Heart left ventricle (tissue), 16 donors: ENCODE measurements around the gene GREM2. TPM values are rescaled to one million over a fixed set of nuclear protein-coding genes. Genes with fewer than 3 reads are reported as not detected.

Experiments used
- ATAC-seq, 4 donors: fragments of 200-7000 bp; cut with Tn5 transposase; one replicate each; pipeline ENCODE4 v1.9.1; 2020 to 2022; ENCODE audit warnings: moderate library complexity in 4 of 4, mild to moderate bottlenecking in 3 of 4, moderate number of reproducible peaks in 1 of 4
- DNase-seq, 5 donors: peaks; one replicate each; pipeline ENCODE4 v3.0.0-alpha.2; 2020
- H3K27ac ChIP-seq, 12 donors: fragments of 200-600 bp; sonication (generic) in 4 of 12; one replicate each; pipeline versions ENCODE4 v1.5.0 to v1.8.0; 2016 to 2022; ENCODE audit warnings: mild to moderate bottlenecking in 2 of 12
- H3K27me3 ChIP-seq, 9 donors: fragments of 200-600 bp; sonication (generic) in 2 of 9; one replicate each; pipeline versions ENCODE4 v1.5.1 to v1.8.0; 2016 to 2022; ENCODE audit warnings: mild to moderate bottlenecking in 3 of 9
- H3K36me3 ChIP-seq, 9 donors: fragments of 200-600 bp; sonication (generic) in 2 of 9; one replicate each; pipeline versions ENCODE4 v1.5.0 to v1.8.0; 2018 to 2022; ENCODE audit warnings: mild to moderate bottlenecking in 2 of 9
- H3K4me1 ChIP-seq, 12 donors: fragments of 200-600 bp; sonication (generic) in 4 of 12; one replicate each; pipeline versions ENCODE4 v1.5.0 to v1.8.0; 2016 to 2022; ENCODE audit warnings: mild to moderate bottlenecking in 3 of 12
- H3K4me3 ChIP-seq, 12 donors: fragments of 200-600 bp; sonication (generic) in 4 of 12; one replicate each; pipeline versions ENCODE4 v1.5.0 to v1.8.0; 2017 to 2022; ENCODE audit warnings: mild to moderate bottlenecking in 9 of 12, moderate library complexity in 4 of 12
- H3K9me3 ChIP-seq, 12 donors: fragments of 200-600 bp; sonication (generic) in 4 of 12; one replicate each; pipeline versions ENCODE4 v1.5.0 to v1.8.0; 2016 to 2022; ENCODE audit warnings: mild to moderate bottlenecking in 1 of 12
- CTCF ChIP-seq, 12 donors: fragments of 200-600 bp; sonication (generic) in 4 of 12; IDR thresholded peaks; one replicate each; pipeline versions ENCODE4 v1.5.0 to v1.8.0; 2018 to 2022; ENCODE audit warnings: antibody characterized with exemption in 12 of 12, mild to moderate bottlenecking in 5 of 12
- POLR2A ChIP-seq, 2 donors: fragments of 450-650 bp; IDR thresholded peaks; one replicate each; pipeline ENCODE4 v1.6.1; 2017; ENCODE audit warnings: antibody characterized with exemption in 2 of 2, mild to moderate bottlenecking in 2 of 2, moderate library complexity in 2 of 2
- WGBS, 4 donors: extraction: QIAGEN DNeasy Blood & Tissue Kit in 2 of 4; methylation state at CpG; one replicate each; pipeline versions ENCODE4 v1.1.5 to v1.1.7; 2013 to 2018; 5-methylcytosine and 5-hydroxymethylcytosine counted together
- intact Hi-C, 10 donors: fragments of 100-400 bp; cut with DNase I; formaldehyde crosslinking; loops; one replicate each; pipeline versions ENCODE4 v1.11.1 to v1.14.2; 2022
- polyA plus RNA-seq, 2 donors: library from polyadenylated mRNA; stranded (reverse); fragments of 200-250 nt; gene quantifications; one replicate each; pipeline ENCODE4 v1.2.3, GENCODE V29; 2013
- total RNA-seq, 9 donors: library from RNA; depleted of rRNA in 2 of 9; stranded (reverse); fragments of >200 nt in 2 of 9; fragmentation: NEBNext Ultra II Directional in 3 of 9; extraction: Animal tissue kit (Norgen Biotek cat#: 25700) in 3 of 9; gene quantifications; one replicate each; pipeline versions ENCODE4 v1.1.0 to v1.2.4, GENCODE V29; 2016 to 2023
- donor health status: ischemic (EF 13 %, LVEDD 7.1; RV severe dilation, severe dysfunction).
- donor health status: healthy with polysubstance abuse.
- donor health status: DM: no; HTN: yes; CAD: no.
- donor health status: DM: no; HTN: no; CAD: no.
- donor health status: ischemic (EF 25% LVEDD 6.9; RV normal size, moderate dysfunction).
- donor health status: ischemic (EF 25% LVEDD 5.7; RV mildly dilated, moderate dysfunction).
- donor health status: healthy.
- donor health status: DM: yes; HTN: yes; CAD: no.
- donor health status: ischemic (EF 35%, LVEDD 5.7; RV mildly dilated, moderate dysfunction).
- donor health status: nonischemic (EF 11% LVEDD 7.7; RV severe dilation, severe dysfunction).
- donor health status: DM: yes; HTN: yes; CAD: no.
- donor health status: PGD.
- donor health status: ischemic (EF 29% LVEDD 5.4; RV normal size, mild dysfunction).
- donor health status: nonischemic (EF 23%, LVEDD 6.1; RV moderate dilation, normal function).

GREM2 gene
- total and polyA plus RNA-seq, 11 donors, result 0.66 TPM; not detected in 10

- TF ChIP-seq POLR2A (IDR thresholded peaks at IDR 0.05) (no peak), CTCF (IDR thresholded peaks at IDR 0.05) (no peak)
- no peak for ATAC-seq
- 59 to 72% (median 66%) methylated on average over 7 of the region's 7 CpGs for WGBS, 4 donors
- intact Hi-C loops, result no loop called here
- Histone ChIP-seq H3K4me1 (no peaks in the 10 kb centered on the region), H3K4me3 (no peak overlapping the region), H3K9me3 (no peaks in the 10 kb centered on the region), H3K36me3 (no peaks in the 10 kb centered on the region), H3K27me3 (peaks cover 0 to 5% (median 0%) of the 10 kb centered on the region in 9 donors), H3K27ac (no peak overlapping the region)
- DNase-seq, result no peak
Measured at GRCh38 chr1:240462766-240463395, 149.1 kb downstream of the GREM2 start.

- DNase-seq (no peak), ATAC-seq (no peak)
- Histone ChIP-seq H3K36me3 (no peaks in the 10 kb centered on the region), H3K9me3 (no peaks in the 10 kb centered on the region), H3K27ac (no peak overlapping the region), H3K4me1 (no peaks in the 10 kb centered on the region), H3K4me3 (no peak overlapping the region), H3K27me3 (peaks cover 0 to 5% (median 0%) of the 10 kb centered on the region in 9 donors)
- intact Hi-C loops, result no loop called here
- 69 to 84% (median 79%) methylated on average over 3 of the region's 3 CpGs for whole genome bisulfite sequencing, 4 donors
- no peak for TF ChIP-seq POLR2A (IDR thresholded peaks at IDR 0.05)
- no peak for TF ChIP-seq CTCF (IDR thresholded peaks at IDR 0.05)
Measured at GRCh38 chr1:240462277-240462676, 149.7 kb downstream of the GREM2 start.

GRCh38 chr1:240457203-240457602 is 154.8 kb downstream of the GREM2 start:
- Histone ChIP-seq H3K27me3 (no peaks in the 10 kb centered on the region), H3K4me1 (no peaks in the 10 kb centered on the region), H3K27ac (no peak overlapping the region), H3K36me3 (no peaks in the 10 kb centered on the region), H3K4me3 (no peak overlapping the region), H3K9me3 (no peaks in the 10 kb centered on the region)
- intact Hi-C loops, result no loop called here
- DNase-seq (no peak), ATAC-seq (no peak)
- no peak for TF ChIP-seq CTCF (IDR thresholded peaks at IDR 0.05)
- TF ChIP-seq POLR2A (IDR thresholded peaks at IDR 0.05), result no peak
- WGBS, 4 donors, result 86 to 89% (median 86%) methylated on average over 5 of the region's 5 CpGs

GRCh38 chr1:240455228-240455821 is 156.6 kb downstream of the GREM2 start:
- no peak for DNase-seq
- Histone ChIP-seq H3K27me3 (no peaks in the 10 kb centered on the region), H3K27ac (no peak overlapping the region), H3K36me3 (no peaks in the 10 kb centered on the region), H3K4me1 (no peaks in the 10 kb centered on the region), H3K4me3 (no peak overlapping the region), H3K9me3 (no peaks in the 10 kb centered on the region)
- intact Hi-C loops, result no loop called here
- 62 to 70% (median 69%) methylated on average over 7 of the region's 7 CpGs for WGBS, 4 donors
- no peak for TF ChIP-seq POLR2A (IDR thresholded peaks at IDR 0.05)
- peak in 1 of 12 donors; percentile 15 for TF ChIP-seq CTCF (IDR thresholded peaks at IDR 0.05)
- ATAC-seq, result no peak
